Measurements from ENCODE around the gene CYSTM1.

CYSTM1 gene

GRCh38 chr5:140242099-140242498 lies 67.1 kb downstream of the CYSTM1 start:
- H3K9me3 ChIP-seq (replicated peaks; ENCODE audit: low read length), result no peaks in the 10 kb centered on the region
- peaks cover 15% of the 10 kb centered on the region for H3K36me3 ChIP-seq (ENCODE audit: insufficient read depth, low read length)
- peaks cover 38% of the 10 kb centered on the region for H3K4me1 ChIP-seq (ENCODE audit: control insufficient read depth, insufficient read depth, low read length)
- no peak overlapping the region for H3K4me2 ChIP-seq (ENCODE audit: low read length)
- no peak overlapping the region for H3K4me3 ChIP-seq (ENCODE audit: low read length)
- no peak overlapping the region for H3K9ac ChIP-seq (ENCODE audit: low read depth, low read length)
- H3K27me3 ChIP-seq (ENCODE audit: control insufficient read depth, insufficient read depth, low read length), result no peaks in the 10 kb centered on the region

- H3K9me3 ChIP-seq (replicated peaks; ENCODE audit: low read length), result no peaks in the 10 kb centered on the region
- no peak overlapping the region for H3K4me2 ChIP-seq (ENCODE audit: low read length)
- H3K4me3 ChIP-seq (ENCODE audit: low read length), result no peak overlapping the region
- no peaks in the 10 kb centered on the region for H3K27me3 ChIP-seq (ENCODE audit: control insufficient read depth, insufficient read depth, low read length)
- H3K36me3 ChIP-seq (ENCODE audit: insufficient read depth, low read length), result peaks cover 15% of the 10 kb centered on the region
- H3K9ac ChIP-seq (ENCODE audit: low read depth, low read length), result no peak overlapping the region
- peaks cover 41% of the 10 kb centered on the region for H3K4me1 ChIP-seq (ENCODE audit: control insufficient read depth, insufficient read depth, low read length)
Observed at GRCh38 chr5:140242890-140243585, 68.0 kb downstream of the CYSTM1 start.

DNA sequence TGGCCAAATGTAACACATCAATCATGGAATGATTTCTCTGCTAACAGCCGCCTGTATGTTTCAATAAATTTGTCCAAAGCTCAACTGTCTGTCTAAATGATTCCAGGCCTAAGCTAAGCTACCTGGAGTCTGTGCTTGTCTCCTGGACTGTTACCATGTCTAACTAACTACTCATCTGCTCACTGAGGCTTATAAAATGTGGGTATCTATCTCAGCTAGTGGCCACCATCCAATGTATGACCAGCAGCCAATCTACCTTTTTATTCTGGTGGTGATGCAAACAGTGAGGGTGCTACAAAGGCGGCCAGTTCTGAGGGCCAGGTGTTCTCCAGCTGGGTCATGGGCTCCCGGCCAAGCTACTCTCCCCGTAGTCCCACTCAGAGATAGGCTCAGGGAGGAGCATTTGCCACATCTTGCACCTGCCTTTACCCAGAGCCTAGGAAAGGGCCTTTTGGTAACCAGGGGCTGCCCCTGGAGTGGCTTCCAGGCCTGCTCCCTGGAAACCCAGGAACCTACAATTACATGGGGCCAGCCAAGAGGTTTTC lies 68.8 kb downstream of the CYSTM1 start:
- Histone ChIP-seq H3K4me3 (ENCODE audit: low read length) (no peak overlapping the region), H3K36me3 (ENCODE audit: insufficient read depth, low read length) (peaks cover 15% of the 10 kb centered on the region), H3K9ac (ENCODE audit: low read depth, low read length) (no peak overlapping the region), H3K9me3 (replicated peaks; ENCODE audit: low read length) (no peaks in the 10 kb centered on the region), H3K27me3 (ENCODE audit: control insufficient read depth, insufficient read depth, low read length) (no peaks in the 10 kb centered on the region), H3K4me1 (ENCODE audit: control insufficient read depth, insufficient read depth, low read length) (peaks cover 41% of the 10 kb centered on the region), H3K4me2 (ENCODE audit: low read length) (no peak overlapping the region)

- no peak overlapping the region for H3K4me3 ChIP-seq (ENCODE audit: low read length)
- peaks cover 41% of the 10 kb centered on the region for H3K4me1 ChIP-seq (ENCODE audit: control insufficient read depth, insufficient read depth, low read length)
- peak overlapping the region; percentile 22 for H3K4me2 ChIP-seq (ENCODE audit: low read length)
- H3K9ac ChIP-seq (ENCODE audit: low read depth, low read length), result peak overlapping the region; percentile 32
- H3K36me3 ChIP-seq (ENCODE audit: insufficient read depth, low read length), result peaks cover 15% of the 10 kb centered on the region
- H3K27me3 ChIP-seq (ENCODE audit: control insufficient read depth, insufficient read depth, low read length), result no peaks in the 10 kb centered on the region
- H3K9me3 ChIP-seq (replicated peaks; ENCODE audit: low read length), result no peaks in the 10 kb centered on the region
Observed at GRCh38 chr5:140244525-140245025, 69.6 kb downstream of the CYSTM1 start.

- Histone ChIP-seq H3K4me3 (ENCODE audit: low read length) (no peak overlapping the region), H3K4me2 (ENCODE audit: low read length) (no peak overlapping the region), H3K27me3 (ENCODE audit: control insufficient read depth, insufficient read depth, low read length) (no peaks in the 10 kb centered on the region), H3K9ac (ENCODE audit: low read depth, low read length) (no peak overlapping the region), H3K4me1 (ENCODE audit: control insufficient read depth, insufficient read depth, low read length) (peaks cover 41% of the 10 kb centered on the region), H3K36me3 (ENCODE audit: insufficient read depth, low read length) (peaks cover 15% of the 10 kb centered on the region), H3K9me3 (replicated peaks; ENCODE audit: low read length) (no peaks in the 10 kb centered on the region)
Observed at GRCh38 chr5:140245341-140245740, 70.4 kb downstream of the CYSTM1 start.

DNA sequence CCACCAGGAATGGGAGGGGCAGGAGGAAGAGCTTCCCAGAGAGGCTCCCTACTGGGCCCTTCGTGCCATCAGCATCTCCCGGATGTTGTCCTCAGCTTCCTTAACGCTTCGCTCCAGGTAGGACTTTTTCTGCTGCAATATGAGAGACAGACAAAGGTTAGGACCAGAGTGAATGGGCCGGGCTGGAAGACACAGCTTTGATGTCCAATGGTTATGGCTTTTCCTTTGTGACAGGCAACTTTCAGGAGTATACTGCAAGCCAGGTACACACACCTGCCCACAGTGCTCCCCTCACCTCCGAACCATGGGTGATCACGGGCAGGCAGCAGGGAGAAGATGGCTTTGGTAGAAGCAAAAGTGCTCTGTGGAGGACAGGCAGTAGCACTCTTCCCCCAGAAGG lies 70.9 kb downstream of the CYSTM1 start:
- H3K36me3 ChIP-seq (ENCODE audit: insufficient read depth, low read length), result peaks cover 15% of the 10 kb centered on the region
- H3K4me2 ChIP-seq (ENCODE audit: low read length), result peak overlapping the region; percentile 34
- H3K9ac ChIP-seq (ENCODE audit: low read depth, low read length), result peak overlapping the region; percentile 36
- no peaks in the 10 kb centered on the region for H3K27me3 ChIP-seq (ENCODE audit: control insufficient read depth, insufficient read depth, low read length)
- no peak overlapping the region for H3K4me3 ChIP-seq (ENCODE audit: low read length)
- H3K4me1 ChIP-seq (ENCODE audit: control insufficient read depth, insufficient read depth, low read length), result peaks cover 40% of the 10 kb centered on the region
- H3K9me3 ChIP-seq (replicated peaks; ENCODE audit: low read length), result no peaks in the 10 kb centered on the region

DNA sequence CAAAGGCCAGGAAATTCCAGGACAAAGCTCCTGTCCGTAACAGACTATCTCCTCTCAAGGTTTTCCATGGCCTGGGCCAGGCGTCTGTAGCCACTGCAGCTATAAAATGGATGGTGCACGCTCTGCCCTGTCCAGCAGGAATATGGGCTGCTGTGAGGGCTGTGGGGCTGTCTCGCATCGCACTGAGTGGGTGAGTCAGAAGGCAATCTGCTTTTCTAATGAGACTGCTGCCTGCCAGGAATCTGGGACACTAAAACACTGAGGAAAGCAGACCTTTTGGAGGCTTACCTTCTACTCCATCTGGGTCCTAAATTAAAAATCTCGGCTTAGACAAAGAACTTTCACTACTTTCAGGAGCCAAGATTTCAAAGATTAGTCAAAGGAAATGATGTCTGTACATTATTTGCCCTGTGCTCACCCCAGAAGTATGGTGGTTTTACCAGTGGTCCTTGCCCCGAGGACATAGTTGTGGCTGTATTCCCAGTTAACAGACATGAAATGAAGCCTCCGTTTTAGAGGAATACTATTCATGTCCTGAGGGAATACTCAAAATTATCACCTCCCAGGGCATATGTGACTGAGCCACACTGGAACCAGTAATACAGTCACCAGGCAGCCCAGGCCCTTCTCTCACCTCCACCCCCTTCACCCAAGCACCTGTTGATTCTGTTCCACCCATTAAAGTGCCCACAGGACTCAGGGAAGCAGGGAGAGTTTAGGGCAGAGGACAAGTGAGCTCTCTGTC lies 71.6 kb downstream of the CYSTM1 start:
- Histone ChIP-seq H3K9ac (ENCODE audit: low read depth, low read length) (peak overlapping the region; percentile 36), H3K27me3 (ENCODE audit: control insufficient read depth, insufficient read depth, low read length) (no peaks in the 10 kb centered on the region), H3K4me2 (ENCODE audit: low read length) (peak overlapping the region; percentile 34), H3K36me3 (ENCODE audit: insufficient read depth, low read length) (peaks cover 15% of the 10 kb centered on the region), H3K4me1 (ENCODE audit: control insufficient read depth, insufficient read depth, low read length) (peaks cover 40% of the 10 kb centered on the region), H3K4me3 (ENCODE audit: low read length) (no peak overlapping the region), H3K9me3 (replicated peaks; ENCODE audit: low read length) (no peaks in the 10 kb centered on the region)

- Histone ChIP-seq H3K36me3 (ENCODE audit: insufficient read depth, low read length) (peaks cover 15% of the 10 kb centered on the region), H3K4me2 (ENCODE audit: low read length) (no peak overlapping the region), H3K4me1 (ENCODE audit: control insufficient read depth, insufficient read depth, low read length) (peaks cover 50% of the 10 kb centered on the region), H3K4me3 (ENCODE audit: low read length) (no peak overlapping the region), H3K27me3 (ENCODE audit: control insufficient read depth, insufficient read depth, low read length) (no peaks in the 10 kb centered on the region), H3K9me3 (replicated peaks; ENCODE audit: low read length) (no peaks in the 10 kb centered on the region), H3K9ac (ENCODE audit: low read depth, low read length) (no peak overlapping the region)
Observed at GRCh38 chr5:140248414-140248813, 73.4 kb downstream of the CYSTM1 start.

GRCh38 chr5:140249536-140249935 lies 74.5 kb downstream of the CYSTM1 start:
- Histone ChIP-seq H3K36me3 (ENCODE audit: insufficient read depth, low read length) (peaks cover 10% of the 10 kb centered on the region), H3K9ac (ENCODE audit: low read depth, low read length) (no peak overlapping the region), H3K27me3 (ENCODE audit: control insufficient read depth, insufficient read depth, low read length) (no peaks in the 10 kb centered on the region), H3K4me3 (ENCODE audit: low read length) (no peak overlapping the region), H3K9me3 (replicated peaks; ENCODE audit: low read length) (no peaks in the 10 kb centered on the region), H3K4me2 (ENCODE audit: low read length) (no peak overlapping the region), H3K4me1 (ENCODE audit: control insufficient read depth, insufficient read depth, low read length) (peaks cover 60% of the 10 kb centered on the region)

GRCh38 chr5:140250386-140250785 lies 75.4 kb downstream of the CYSTM1 start:
- H3K9ac ChIP-seq (ENCODE audit: low read depth, low read length), result no peak overlapping the region
- no peaks in the 10 kb centered on the region for H3K9me3 ChIP-seq (replicated peaks; ENCODE audit: low read length)
- peaks cover 2% of the 10 kb centered on the region for H3K36me3 ChIP-seq (ENCODE audit: insufficient read depth, low read length)
- no peaks in the 10 kb centered on the region for H3K27me3 ChIP-seq (ENCODE audit: control insufficient read depth, insufficient read depth, low read length)
- peaks cover 52% of the 10 kb centered on the region for H3K4me1 ChIP-seq (ENCODE audit: control insufficient read depth, insufficient read depth, low read length)
- H3K4me3 ChIP-seq (ENCODE audit: low read length), result no peak overlapping the region
- H3K4me2 ChIP-seq (ENCODE audit: low read length), result no peak overlapping the region

GRCh38 chr5:140251527-140251973 lies 76.6 kb downstream of the CYSTM1 start:
- no peak overlapping the region for H3K4me3 ChIP-seq (ENCODE audit: low read length)
- H3K27me3 ChIP-seq (ENCODE audit: control insufficient read depth, insufficient read depth, low read length), result no peaks in the 10 kb centered on the region
- H3K36me3 ChIP-seq (ENCODE audit: insufficient read depth, low read length), result no peaks in the 10 kb centered on the region
- H3K4me1 ChIP-seq (ENCODE audit: control insufficient read depth, insufficient read depth, low read length), result peaks cover 41% of the 10 kb centered on the region
- H3K9me3 ChIP-seq (replicated peaks; ENCODE audit: low read length), result no peaks in the 10 kb centered on the region
- peak overlapping the region; percentile 64 for H3K4me2 ChIP-seq (ENCODE audit: low read length)
- H3K9ac ChIP-seq (ENCODE audit: low read depth, low read length), result peak overlapping the region; percentile 69
